ENCODE measurements around the gene TREH.
A peak's percentile ranks its signal among the peaks of the same experiment; 100 is the strongest.
"Not testable (repeated sequence)": the region's sequence is repeated elsewhere in the genome, so short reads cannot be mapped to it uniquely, and the experiment has no call there.

TREH gene

GRCh38 chr11:118679483-118679882 lies at the start of gene TREH:
TSS of gene TREH (minus strand) at chr11:118679650. CDS start at chr11:118679627, 23 bp downstream.
- no peak within 1 kb of the TSS for H3K4me3 ChIP-seq (replicated peaks in 1 of 2; ENCODE audit: low read depth in 2 of 2, low read length in 2 of 2)
- no peak for DNase-seq (ENCODE audit: low read depth in 2 of 2)
- TF ChIP-seq CTCF (IDR thresholded peaks at IDR 0.05; ENCODE audit: low read depth, low read length), result no peak

- H3K4me3 ChIP-seq (replicated peaks in 1 of 2; ENCODE audit: low read depth in 2 of 2, low read length in 2 of 2); DNase-seq (ENCODE audit: low read depth in 2 of 2): not testable (repeated sequence)
Measured at GRCh38 chr11:118728112-118728511, 48.7 kb upstream of the TREH start.

GRCh38 chr11:118727721-118728066 lies 48.2 kb upstream of the TREH start:
- H3K4me3 ChIP-seq (replicated peaks in 1 of 2; ENCODE audit: low read depth in 2 of 2, low read length in 2 of 2); DNase-seq (ENCODE audit: low read depth in 2 of 2): not testable (repeated sequence)

GRCh38 chr11:118727001-118727720 lies 47.7 kb upstream of the TREH start:
- H3K4me3 ChIP-seq (replicated peaks in 1 of 2; ENCODE audit: low read depth in 2 of 2, low read length in 2 of 2); DNase-seq (ENCODE audit: low read depth in 2 of 2): not testable (repeated sequence)

- not testable (repeated sequence) for H3K4me3 ChIP-seq (replicated peaks in 1 of 2; ENCODE audit: low read depth in 2 of 2, low read length in 2 of 2); DNase-seq (ENCODE audit: low read depth in 2 of 2)
Measured at GRCh38 chr11:118721478-118722015, 42.1 kb upstream of the TREH start.

GRCh38 chr11:118720740-118721139 lies 41.3 kb upstream of the TREH start:
- not testable (repeated sequence) for DNase-seq (ENCODE audit: low read depth in 2 of 2); H3K4me3 ChIP-seq (replicated peaks in 1 of 2; ENCODE audit: low read depth in 2 of 2, low read length in 2 of 2)

- not testable (repeated sequence) for H3K4me3 ChIP-seq (replicated peaks in 1 of 2; ENCODE audit: low read depth in 2 of 2, low read length in 2 of 2); DNase-seq (ENCODE audit: low read depth in 2 of 2)
Measured at GRCh38 chr11:118720078-118720477, 40.6 kb upstream of the TREH start.

- DNase-seq (ENCODE audit: low read depth in 2 of 2); H3K4me3 ChIP-seq (replicated peaks in 1 of 2; ENCODE audit: low read depth in 2 of 2, low read length in 2 of 2): not testable (repeated sequence)
Measured at GRCh38 chr11:118718562-118718961, 39.1 kb upstream of the TREH start.

- DNase-seq (ENCODE audit: low read depth in 2 of 2); H3K4me3 ChIP-seq (replicated peaks in 1 of 2; ENCODE audit: low read depth in 2 of 2, low read length in 2 of 2): not testable (repeated sequence)
Measured at GRCh38 chr11:118717733-118718132, 38.3 kb upstream of the TREH start.

GRCh38 chr11:118717221-118717620 lies 37.8 kb upstream of the TREH start:
- H3K4me3 ChIP-seq (replicated peaks in 1 of 2; ENCODE audit: low read depth in 2 of 2, low read length in 2 of 2); DNase-seq (ENCODE audit: low read depth in 2 of 2): not testable (repeated sequence)

- peak in 1 of 2 donors; percentile 16 for DNase-seq (ENCODE audit: low read depth in 2 of 2)
- H3K4me3 ChIP-seq (replicated peaks in 1 of 2; ENCODE audit: low read depth in 2 of 2, low read length in 2 of 2), result no peak overlapping the region
- TF ChIP-seq CTCF (IDR thresholded peaks at IDR 0.05; ENCODE audit: low read depth, low read length), result no peak
Measured at GRCh38 chr11:118715837-118716260, 36.4 kb upstream of the TREH start.

- TF ChIP-seq CTCF (IDR thresholded peaks at IDR 0.05; ENCODE audit: low read depth, low read length), result no peak
- H3K4me3 ChIP-seq (replicated peaks in 1 of 2; ENCODE audit: low read depth in 2 of 2, low read length in 2 of 2), result no peak overlapping the region
- DNase-seq (ENCODE audit: low read depth in 2 of 2), result peak in 1 of 2 donors; percentile 52
Measured at GRCh38 chr11:118715245-118715831, 35.9 kb upstream of the TREH start.

Measured in cardiac fibroblast (primary cell).